PC-3 (cell line): ENCODE results near the gene PUS10. TPM values are rescaled to one million over a fixed set of nuclear protein-coding genes. Genes with fewer than 3 reads are reported as not detected.

Source experiments
- ATAC-seq: fragments of 200-7000 bp; cut with Tn5 transposase; 2 replicates; pipeline ENCODE4 v1.9.1; 2020; ENCODE audit warnings: mild to moderate bottlenecking, moderate library complexity
- BruUV-seq: library from RNA; stranded (reverse); fragments of 400-500 nt; replicated peaks from 2 replicates; lab custom pipeline; 2021; lab: Mats Ljungman, UMichigan
- CTCF ChIA-PET: fragments of 300-600 bp; sonication (Branson Sonifier 250); formaldehyde crosslinking; loops from one replicate; lab custom pipeline; 2022; ENCODE audit warnings: antibody characterized with exemption; lab: Charles Lee
- POLR2A ChIA-PET: fragments of 300-600 bp; sonication (Branson Sonifier 250); formaldehyde crosslinking; loops from one replicate; lab custom pipeline; 2022; ENCODE audit warnings: antibody characterized with exemption; ENCODE audit not compliant: unreplicated experiment; lab: Charles Lee
- DNase-seq: peaks from one replicate; pipeline ENCODE4 v3.0.0-alpha.2; 2015
- H2AFZ ChIP-seq: fragments of 300-600 bp; sonication (generic); 2 replicates; pipeline ENCODE4 v1.6.0; 2016; ENCODE audit warnings: antibody characterized with exemption, low read length
- H3F3A ChIP-seq: fragments of 300-600 bp; sonication (generic); one replicate; pipeline ENCODE4 v1.6.0; 2017; ENCODE audit warnings: antibody characterized with exemption, low read length, control low read depth, mild to moderate bottlenecking; ENCODE audit not compliant: unreplicated experiment
- H3K27ac ChIP-seq: fragments of 300-600 bp; sonication (generic); 2 replicates; pipeline ENCODE4 v1.5.1; 2016; ENCODE audit warnings: mild to moderate bottlenecking, low read length
- H3K27me3 ChIP-seq: fragments of 300-600 bp; sonication (generic); 2 replicates; pipeline ENCODE4 v1.6.1; 2016; ENCODE audit warnings: low read length, mixed read lengths
- H3K36me3 ChIP-seq: fragments of 300-600 bp; sonication (generic); 2 replicates; pipeline ENCODE4 v1.6.1; 2016; ENCODE audit warnings: low read depth, mixed run types, low read length, mixed read lengths
- H3K4me1 ChIP-seq: fragments of 300-600 bp; sonication (generic); 2 replicates; pipeline ENCODE4 v1.5.1; 2016; ENCODE audit warnings: low read length; ENCODE audit not compliant: insufficient read depth
- H3K4me2 ChIP-seq: fragments of 300-600 bp; sonication (generic); 2 replicates; pipeline ENCODE4 v1.6.0; 2016; ENCODE audit warnings: low read length
- H3K4me3 ChIP-seq: fragments of 300-600 bp; sonication (generic); 2 replicates; pipeline ENCODE4 v1.5.1; 2016; ENCODE audit warnings: mild to moderate bottlenecking, low read length, mixed read lengths
- H3K79me2 ChIP-seq: fragments of 300-600 bp; sonication (generic); 2 replicates; pipeline ENCODE4 v1.6.1; 2017; ENCODE audit warnings: low read length, mixed read lengths
- H3K9ac ChIP-seq: fragments of 300-600 bp; sonication (generic); 2 replicates; pipeline ENCODE4 v1.6.0; 2016; ENCODE audit warnings: mild to moderate bottlenecking, low read length
- H3K9me2 ChIP-seq: fragments of 300-600 bp; sonication (generic); replicated peaks from 2 replicates; pipeline ENCODE4 v1.6.1; 2016; ENCODE audit warnings: mixed run types, low read length, mixed read lengths
- H3K9me3 ChIP-seq: fragments of 300-600 bp; sonication (generic); 2 replicates; pipeline ENCODE4 v1.6.1; 2016; ENCODE audit warnings: low read length, mixed read lengths
- H4K20me1 ChIP-seq: fragments of 300-600 bp; sonication (generic); 2 replicates; pipeline ENCODE4 v1.6.1; 2016; ENCODE audit warnings: low read length, mixed read lengths
- CTCF ChIP-seq: fragments of 300-600 bp; sonication (generic); conservative IDR thresholded peaks from 2 replicates; pipeline ENCODE4 v1.5.1; 2017; ENCODE audit warnings: antibody characterized with exemption, low read depth, mild to moderate bottlenecking, low read length
- EZH2 ChIP-seq: fragments of 300-600 bp; sonication (generic); IDR thresholded peaks from one replicate; pipeline ENCODE4 v1.6.1; 2017; ENCODE audit warnings: antibody characterized with exemption, mild to moderate bottlenecking, low read length; ENCODE audit not compliant: unreplicated experiment
- EZH2phosphoT487 ChIP-seq: fragments of 300-600 bp; sonication (generic); IDR thresholded peaks from 2 replicates; pipeline ENCODE4 v1.6.1; 2018; ENCODE audit warnings: mild to moderate bottlenecking, antibody characterized with exemption, low read length, borderline replicate concordance
- intact Hi-C: fragments of 100-400 bp; cut with micrococcal nuclease; formaldehyde crosslinking; loops from 2 replicates; pipeline ENCODE4 v1.9.0; 2023
- total RNA-seq: library from RNA; depleted of rRNA; stranded (reverse); fragments of >200 nt; gene quantifications from 2 replicates; pipeline ENCODE4 v1.2.3, GENCODE V29; 2014

The PUS10 gene
- total RNA-seq, 1 experiment from 2014 or later = 3.6 TPM

GRCh38 chr2:61059382-61059781 is 41.3 kb upstream of the PUS10 start:
- Histone ChIP-seq H3K79me2 (no peaks in the 10 kb centered on the region), H3K9me2 (no peaks in the 10 kb centered on the region), H3K36me3 (no peaks in the 10 kb centered on the region), H3K4me2 (no peak overlapping the region), H4K20me1 (no peaks in the 10 kb centered on the region), H3K27me3 (no peaks in the 10 kb centered on the region), H3K4me1 (no peaks in the 10 kb centered on the region), H2AFZ (no peak overlapping the region), H3K9me3 (no peaks in the 10 kb centered on the region), H3K4me3 (no peak overlapping the region), H3K9ac (no peak overlapping the region), H3F3A (no peaks in the 10 kb centered on the region), H3K27ac (no peak overlapping the region)
- ChIA-PET CTCF (no interaction called here), POLR2A (interaction anchor here (0.6 kb wide), 1 partner anchor 53 kb away, joined by 5 read pairs; no protein-coding TSS in a partner anchor)
- intact Hi-C loops = no loop called here
- ATAC-seq (no peak), DNase-seq (no peak)
- BruUV-seq = no TSS peak
- no peak for TF ChIP-seq EZH2phosphoT487
- TF ChIP-seq CTCF = no peak
- no peak for TF ChIP-seq EZH2

- DNase-seq = no peak
- H3K9me3 ChIP-seq = no peaks in the 10 kb centered on the region
- no peaks in the 10 kb centered on the region for H3K9me2 ChIP-seq
- no peaks in the 10 kb centered on the region for H3K36me3 ChIP-seq
- H2AFZ ChIP-seq = no peak overlapping the region
- no peaks in the 10 kb centered on the region for H3K27me3 ChIP-seq
- no peaks in the 10 kb centered on the region for H3F3A ChIP-seq
- H3K4me2 ChIP-seq = no peak overlapping the region
- TF ChIP-seq EZH2 (no peak), CTCF (no peak), EZH2phosphoT487 (no peak)
- no peaks in the 10 kb centered on the region for H3K79me2 ChIP-seq
- no peak for ATAC-seq
- ChIA-PET POLR2A (no interaction called here), CTCF (no interaction called here)
- no peak overlapping the region for H3K27ac ChIP-seq
- H3K4me3 ChIP-seq = no peak overlapping the region
- H3K4me1 ChIP-seq = no peaks in the 10 kb centered on the region
- no peak overlapping the region for H3K9ac ChIP-seq
- intact Hi-C loops = no loop called here
- BruUV-seq = no TSS peak
- no peaks in the 10 kb centered on the region for H4K20me1 ChIP-seq
Measured at GRCh38 chr2:61057562-61057961, 39.5 kb upstream of the PUS10 start.

- DNase-seq = no peak
- Histone ChIP-seq H3K4me1 (no peaks in the 10 kb centered on the region), H3F3A (no peaks in the 10 kb centered on the region), H3K79me2 (no peaks in the 10 kb centered on the region), H3K36me3 (no peaks in the 10 kb centered on the region), H3K9me2 (no peaks in the 10 kb centered on the region), H3K4me2 (no peak overlapping the region), H4K20me1 (no peaks in the 10 kb centered on the region), H3K4me3 (no peak overlapping the region), H3K9me3 (no peaks in the 10 kb centered on the region), H3K27me3 (no peaks in the 10 kb centered on the region), H2AFZ (no peak overlapping the region), H3K27ac (no peak overlapping the region), H3K9ac (no peak overlapping the region)
- CTCF ChIA-PET = no interaction called here
- ATAC-seq = peak; percentile 56
- POLR2A ChIA-PET = no interaction called here
- no TSS peak for BruUV-seq
- TF ChIP-seq CTCF (no peak), EZH2phosphoT487 (no peak), EZH2 (no peak)
- intact Hi-C loops = no loop called here
Measured at GRCh38 chr2:61055557-61055956, 37.5 kb upstream of the PUS10 start.
